ENCODE data around the gene MTHFD1. TPM values are rescaled to one million over a fixed set of nuclear protein-coding genes. Genes with fewer than 3 reads are reported as not detected.

MTHFD1 gene
- total and polyA plus RNA-seq, 9 of the 15 experiments (the other 6 are each of a cell fraction or from before 2014, with no cell fraction given): 66.7 to 158 (median 90.9) TPM

- TF ChIP-seq BRD4 (IDR thresholded peaks at IDR 0.05) (no peak), ADNP (tag; IDR thresholded peaks at IDR 0.05) (0 out of 2 replicates have a peak, but pooled peaks have one; percentile 45), CEBPB (tag; IDR thresholded peaks at IDR 0.05) (peak; percentile 45), SMARCE1 (IDR thresholded peaks at IDR 0.05) (peak; percentile 77), EP400 (IDR thresholded peaks at IDR 0.05) (peak; percentile 27; the same call in 1 of the 2 replicates), ZNF592 (IDR thresholded peaks at IDR 0.05) (peak; percentile 100), NR4A1 (CRISPR knock-in tag; IDR thresholded peaks at IDR 0.05) (peak; percentile 99), NR4A1 (tag; IDR thresholded peaks at IDR 0.05) (peak; percentile 100), USF2 (CRISPR knock-in tag; IDR thresholded peaks at IDR 0.05) (no peak), GABPA (tag; conservative IDR thresholded peaks at IDR 0.05; ENCODE audit: low read depth) (peak; percentile 62), ZNF551 (CRISPR knock-in tag; IDR thresholded peaks at IDR 0.05) (peak; percentile 84), CXXC5 (CRISPR knock-in tag; IDR thresholded peaks at IDR 0.05) (peak; percentile 99), IFI16 (CRISPR knock-in tag; IDR thresholded peaks at IDR 0.05) (peak; percentile 97), ATF4 (CRISPR knock-in tag; IDR thresholded peaks at IDR 0.05) (peak; percentile 98), L3MBTL2 (IDR thresholded peaks at IDR 0.05) (peak; percentile 18; the same call in 1 of the 2 replicates), RREB1 (CRISPR knock-in tag; IDR thresholded peaks at IDR 0.05) (peak; percentile 99), ZNF354B (CRISPR knock-in tag; IDR thresholded peaks at IDR 0.05) (peak; percentile 99)
Measured at GRCh38 chr14:64363265-64363846, 24.8 kb upstream of the MTHFD1 start (continued).
